Stimulated activated CD4-positive, alpha-beta T cell treated with anti-CD3 and anti-CD28 coated beads, Interleukin-15, amount 100 ng/mL, for 48 hours (primary cell): ENCODE measurements around the gene TCEAL6.
"Not testable (repeated sequence)": the region's sequence is repeated elsewhere in the genome, so short reads cannot be mapped to it uniquely, and the experiment has no call there.

Experiments
- DNase-seq, 2 donors: peaks; one replicate each; pipeline ENCODE4 v3.0.0-alpha.2; 2020; ENCODE audit warnings: low read depth in 2 of 2

TCEAL6 gene

DNA sequence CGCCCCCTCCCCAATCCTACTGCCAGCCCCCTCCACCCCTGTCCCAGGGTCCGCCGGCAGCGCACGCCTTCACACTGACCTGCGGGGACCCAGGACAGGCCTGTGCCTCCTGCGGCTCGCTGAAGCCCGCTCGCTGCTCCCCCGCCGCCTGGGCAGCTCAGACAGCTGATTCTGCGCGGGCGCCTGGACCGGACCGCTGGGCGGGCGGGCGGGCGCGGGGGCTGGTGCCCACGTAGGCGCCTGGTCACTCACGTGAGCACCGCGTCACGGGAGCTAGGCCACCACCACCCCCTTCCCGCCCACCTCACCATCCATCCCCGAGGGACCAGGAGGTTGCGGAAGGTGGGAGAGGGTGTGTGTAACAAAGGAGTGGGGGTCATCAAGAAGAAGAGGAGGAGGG, at the start of gene TCEAL6:
TSS of gene TCEAL6 (minus strand) at position 208 of the 400 bp plus-strand sequence.
- DNase-seq, result not testable (repeated sequence)

DNA sequence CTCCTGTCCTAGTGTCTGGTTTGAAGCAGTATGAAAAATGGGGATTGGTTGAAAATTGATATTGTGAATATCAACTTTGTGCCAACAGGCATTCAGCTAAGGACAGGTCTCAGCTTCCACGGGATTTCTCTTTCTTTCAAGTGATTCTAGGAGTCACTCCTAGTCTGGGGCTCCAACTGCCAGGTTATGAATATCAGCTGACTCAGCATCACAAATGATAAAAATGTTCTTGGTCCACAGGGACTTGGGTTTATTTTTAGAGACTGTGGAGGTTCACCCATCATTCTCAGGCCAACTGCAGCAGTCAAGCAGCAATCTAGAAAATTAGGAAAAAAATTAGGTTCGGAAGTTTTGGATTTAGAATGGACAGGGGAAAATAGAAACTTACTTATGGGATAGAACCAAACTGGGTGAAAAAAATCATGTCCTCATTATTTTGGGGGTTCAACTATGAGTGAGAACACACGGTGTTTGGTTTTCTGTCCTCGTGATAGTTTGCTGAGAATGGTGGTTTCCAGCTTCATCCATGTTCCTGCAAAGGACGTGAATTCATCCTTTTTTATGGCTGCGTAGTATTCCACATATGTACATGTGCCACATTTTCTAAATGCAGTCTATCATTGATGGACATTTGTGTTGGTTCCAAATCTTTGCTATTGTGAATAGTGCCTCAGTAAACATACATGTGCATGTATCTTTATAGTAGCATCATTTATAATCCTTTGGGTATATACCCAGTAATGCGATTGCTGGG, 43.9 kb upstream of the TCEAL6 start:
- DNase-seq, result no peak

DNA sequence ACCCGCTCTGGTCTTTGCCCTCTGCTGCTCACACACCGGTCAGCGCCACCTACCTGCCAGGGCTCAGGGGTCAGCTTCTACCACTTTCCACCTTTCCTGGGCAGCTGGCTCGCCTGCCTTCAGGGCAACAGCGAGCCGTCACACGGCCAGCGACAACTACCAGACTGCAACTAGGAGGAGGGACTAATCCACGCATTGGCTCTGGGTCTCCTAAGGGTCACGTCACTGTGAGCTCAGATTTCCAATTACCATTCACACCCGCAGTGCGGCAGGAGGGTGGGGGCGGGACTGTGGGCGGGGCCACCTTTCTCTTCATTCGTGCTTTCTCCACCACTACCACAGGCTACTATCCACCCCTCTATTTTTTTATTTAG, 13.5 kb upstream of the TCEAL6 start, which contains the start of gene BEX5:
TSS of gene BEX5 (minus strand) at position 172 of the 374 bp plus-strand sequence. CDS start 1,712 bp downstream, outside the sequence.
- peak in 1 of 2 donors; percentile 33 for DNase-seq

DNA sequence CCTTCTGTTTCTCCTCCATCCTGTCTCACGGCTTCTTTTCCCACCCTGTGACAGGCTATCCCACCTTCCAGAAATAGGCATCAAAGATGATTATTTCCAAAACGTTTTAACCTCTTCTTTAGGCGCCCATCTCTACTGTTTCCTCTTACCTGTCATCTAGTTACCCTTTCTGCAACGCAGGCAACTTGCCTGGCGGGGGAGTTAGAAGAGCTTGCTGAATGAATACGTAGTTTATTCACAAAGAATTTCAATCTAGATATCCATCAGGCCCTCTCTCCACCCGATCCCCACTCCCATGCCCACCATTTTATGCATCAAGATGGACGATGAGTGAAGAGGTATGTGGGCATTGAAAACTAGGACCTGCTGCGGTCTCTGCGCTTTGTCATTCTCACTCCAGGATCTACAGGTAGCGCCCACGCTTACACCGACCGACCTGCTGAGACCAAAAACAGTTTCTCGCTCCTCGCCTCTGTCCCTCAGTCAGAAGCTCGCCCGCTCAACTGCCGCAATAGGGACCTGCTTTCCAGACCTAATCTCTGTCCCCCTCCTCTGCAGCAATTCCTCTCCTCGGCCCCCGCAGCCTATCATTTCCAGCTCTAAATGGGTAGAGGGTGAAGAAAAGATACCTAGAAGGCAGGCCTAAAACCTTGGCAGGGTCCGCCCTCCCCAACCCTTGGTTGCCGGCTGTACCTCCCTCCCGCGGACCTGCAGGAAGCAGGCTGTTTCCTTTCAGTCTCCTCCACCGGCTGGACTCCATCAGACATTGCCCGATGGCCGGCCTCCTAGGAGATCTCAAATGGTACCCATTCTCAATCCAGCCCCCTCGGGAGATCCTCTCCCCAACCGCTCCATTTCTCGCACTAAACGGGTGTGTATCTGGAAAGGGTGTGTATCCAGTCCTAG, 12.9 kb upstream of the TCEAL6 start:
- DNase-seq, result no peak

DNA sequence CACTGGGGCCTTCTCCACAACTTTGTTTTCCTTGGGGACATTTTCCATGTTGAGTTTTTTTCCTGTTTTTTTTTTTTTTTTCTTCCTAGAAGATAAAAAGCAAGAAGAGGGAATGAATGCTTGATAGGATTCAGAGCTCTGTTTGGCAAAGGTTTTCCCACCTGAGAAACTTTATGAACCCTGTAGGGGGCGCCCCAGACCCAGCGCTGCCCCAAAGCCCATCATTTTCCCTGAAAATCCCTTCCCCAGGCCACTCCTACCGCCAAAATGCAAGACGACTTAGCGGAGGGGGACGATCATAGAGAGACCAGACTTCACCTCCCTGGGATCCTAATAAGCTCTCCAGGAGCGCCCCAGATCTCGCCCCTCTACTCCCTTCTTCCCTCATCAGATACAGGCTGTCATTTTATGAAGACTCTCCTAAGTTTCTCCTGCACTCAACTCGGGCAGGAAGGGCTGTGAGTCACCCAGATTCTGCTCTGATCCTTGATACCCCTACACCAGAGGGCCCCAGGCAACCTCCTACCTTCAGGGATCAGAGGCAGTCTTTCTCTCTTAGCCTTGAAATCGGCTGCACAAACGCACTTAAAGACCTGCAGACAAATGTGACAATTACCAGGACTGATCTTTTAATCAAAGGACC, 12.1 kb upstream of the TCEAL6 start:
- no peak for DNase-seq

DNA sequence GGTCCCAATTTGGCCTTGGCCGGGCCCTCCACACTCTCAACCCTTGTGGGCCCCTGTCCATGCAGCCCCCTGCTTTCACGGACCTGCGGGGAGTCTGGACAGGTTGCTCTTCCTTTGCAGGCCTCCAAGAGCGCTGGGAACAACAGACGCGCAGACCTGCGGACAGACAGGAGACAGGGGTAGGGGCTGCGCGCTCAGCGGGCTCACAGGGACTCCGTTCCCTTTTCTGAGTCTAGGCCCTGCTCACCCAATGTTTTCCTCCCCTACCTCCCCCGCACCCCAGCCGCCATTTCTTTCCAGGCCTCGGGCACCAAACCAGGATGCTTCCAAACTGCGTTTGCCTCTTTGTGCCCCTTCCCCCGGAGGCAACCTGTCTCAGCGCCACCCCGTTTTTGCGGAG, 650 bp downstream of the TCEAL6 start:
- DNase-seq, result not testable (repeated sequence)

DNA sequence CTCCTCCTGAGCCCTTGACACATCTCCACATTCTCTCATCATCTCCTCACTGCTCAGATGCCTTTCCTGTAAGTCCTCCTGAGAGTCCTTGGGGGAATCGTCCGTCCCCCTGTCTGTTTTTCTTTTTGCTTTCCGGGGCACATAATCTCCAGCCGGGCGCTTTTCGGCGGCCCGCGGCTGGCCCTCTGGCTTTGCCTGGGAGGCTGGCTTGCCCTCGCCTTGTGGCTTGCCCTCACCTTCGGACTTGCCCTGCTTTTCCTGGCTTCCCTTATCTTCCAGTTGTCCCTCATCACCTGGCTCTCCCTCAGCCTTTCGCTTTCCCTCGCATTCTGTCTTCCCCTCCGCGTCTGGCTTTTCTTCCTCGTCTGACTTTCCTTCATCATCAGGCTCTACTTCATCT, 1.4 kb downstream of the TCEAL6 start:
- DNase-seq, result not testable (repeated sequence)

DNA sequence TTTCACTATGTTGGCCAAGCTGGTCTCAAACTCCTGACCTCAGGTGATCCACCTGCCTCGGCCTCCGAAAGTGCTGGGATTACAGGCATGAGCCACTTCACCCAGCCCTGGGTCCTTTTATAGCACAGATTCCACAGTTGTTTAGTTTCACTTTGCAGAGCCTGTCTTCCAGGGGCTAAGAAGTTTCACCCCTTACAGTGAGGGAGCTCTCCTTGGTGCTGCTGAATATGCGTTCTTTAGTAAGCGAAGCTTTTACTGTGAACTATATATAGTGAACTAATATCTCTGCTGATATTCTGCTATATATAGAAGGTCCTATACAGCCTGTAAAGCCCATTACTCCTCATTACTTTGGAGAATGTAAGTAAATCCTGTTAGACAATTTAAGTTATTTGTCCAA, 4.2 kb downstream of the TCEAL6 start:
- no peak for DNase-seq

DNA sequence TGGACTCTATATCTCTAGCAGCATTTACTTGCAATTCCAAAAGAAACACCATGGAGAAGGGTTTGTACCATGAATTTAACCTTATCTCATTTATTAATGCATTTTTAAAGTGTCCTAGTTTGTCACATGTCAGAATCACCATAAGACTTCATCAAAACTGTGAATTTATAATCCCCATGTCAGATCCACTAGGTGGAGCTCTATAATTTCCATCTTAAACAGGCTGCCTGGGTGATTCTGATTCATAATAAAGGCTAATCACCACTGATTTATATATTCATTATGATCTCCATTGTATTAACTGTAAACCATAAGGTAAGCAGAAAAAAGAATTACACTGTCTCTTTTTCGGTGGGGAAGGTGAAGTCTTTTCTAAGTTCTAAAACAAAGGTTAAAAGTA, 12.8 kb downstream of the TCEAL6 start:
- DNase-seq, result no peak

DNA sequence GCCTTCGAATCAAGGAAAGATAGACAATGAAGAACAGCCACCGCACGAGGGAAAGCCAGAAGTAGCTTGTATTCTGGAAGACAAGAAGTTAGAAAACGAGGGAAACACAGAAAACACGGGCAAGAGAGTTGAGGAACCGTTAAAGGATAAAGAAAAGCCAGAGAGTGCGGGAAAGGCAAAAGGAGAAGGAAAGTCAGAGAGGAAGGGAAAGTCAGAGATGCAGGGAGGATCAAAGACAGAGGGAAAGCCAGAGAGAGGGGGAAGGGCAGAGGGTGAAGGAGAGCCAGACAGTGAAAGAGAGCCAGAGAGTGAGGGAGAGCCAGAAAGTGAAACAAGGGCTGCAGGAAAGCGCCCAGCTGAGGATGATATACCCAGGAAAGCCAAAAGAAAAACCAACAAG, 15.4 kb downstream of the TCEAL6 start:
- DNase-seq, result no peak

DNA sequence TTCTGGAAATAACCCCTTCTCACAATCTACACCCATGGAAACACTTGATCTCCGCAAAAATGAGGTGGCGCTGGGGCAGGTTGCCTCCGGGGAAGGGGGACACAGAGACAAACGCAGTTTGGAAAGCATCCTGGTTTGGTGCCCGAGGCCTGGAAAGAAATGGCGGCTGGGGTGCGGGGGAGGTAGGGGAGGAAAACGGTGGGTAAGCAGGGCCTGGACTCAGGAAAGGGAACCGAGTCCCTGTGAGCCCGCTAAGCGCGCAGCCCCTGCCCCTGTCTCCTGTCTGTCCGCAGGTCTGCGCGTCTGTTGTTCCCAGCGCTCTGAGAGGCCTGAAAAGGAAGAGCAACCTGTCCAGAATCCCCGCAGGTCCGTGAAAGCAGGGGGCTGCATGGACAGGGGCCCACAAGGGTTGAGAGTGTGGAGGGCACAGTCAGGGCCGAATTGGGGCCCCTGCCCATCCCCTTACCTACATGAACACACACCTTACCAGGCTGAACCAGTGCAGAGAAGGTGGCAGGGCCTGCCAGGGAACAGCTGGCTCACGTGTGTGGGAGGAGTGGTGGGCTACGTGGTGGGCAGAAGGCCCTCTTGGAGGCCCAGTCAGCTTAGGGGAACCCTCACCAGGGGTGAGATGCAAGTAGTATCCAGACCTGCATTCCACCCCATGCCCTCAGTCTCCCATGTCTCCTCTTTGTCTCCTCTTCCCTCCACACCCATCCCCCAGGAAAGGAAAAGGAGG, 16.0 kb downstream of the TCEAL6 start:
- not testable (repeated sequence) for DNase-seq

DNA sequence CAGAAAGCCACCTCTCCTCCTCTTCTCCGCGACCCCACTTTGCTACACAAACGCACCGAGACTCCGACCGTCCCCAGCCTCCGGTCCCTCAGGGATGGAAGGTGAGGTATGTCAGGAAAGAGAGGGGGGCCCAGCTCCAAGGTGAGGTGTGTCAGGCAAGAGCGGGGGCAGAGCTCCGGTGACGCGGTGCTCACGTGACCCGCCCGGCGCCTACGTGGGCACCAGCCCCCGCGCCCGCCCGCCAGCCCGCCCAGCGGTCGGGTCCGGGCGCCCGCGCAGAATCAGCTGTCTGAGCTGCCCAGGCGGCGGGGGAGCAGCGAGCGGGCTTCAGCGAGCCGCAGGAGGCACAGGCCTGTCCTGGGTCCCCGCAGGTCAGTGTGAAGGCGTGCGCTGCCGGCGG, 16.8 kb downstream of the TCEAL6 start, which contains the start of gene TCEAL2:
TSS of gene TCEAL2 (plus strand) at position 244 of the 400 bp plus-strand sequence. CDS start 1,152 bp downstream, outside the sequence.
- not testable (repeated sequence) for DNase-seq

DNA sequence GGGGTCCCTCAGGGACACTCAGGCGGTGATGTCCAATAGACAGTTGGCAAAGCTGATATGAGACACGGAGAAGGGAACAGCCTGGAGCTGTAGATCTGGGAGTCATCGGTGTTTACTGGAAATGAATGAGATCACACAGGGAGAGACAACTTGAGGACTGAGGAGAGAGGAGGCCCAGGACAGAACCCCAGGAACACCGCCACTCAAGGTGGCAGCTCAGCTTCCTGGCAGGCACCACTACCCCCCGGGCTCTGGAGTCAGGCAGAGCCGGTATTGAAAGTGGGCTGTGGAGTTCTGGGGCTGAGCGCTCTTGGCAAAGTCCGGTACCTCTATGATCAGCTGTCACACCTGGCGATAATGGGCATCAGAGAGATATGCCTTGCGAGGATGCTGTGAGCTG, 17.3 kb downstream of the TCEAL6 start:
- DNase-seq, result not testable (repeated sequence)

DNA sequence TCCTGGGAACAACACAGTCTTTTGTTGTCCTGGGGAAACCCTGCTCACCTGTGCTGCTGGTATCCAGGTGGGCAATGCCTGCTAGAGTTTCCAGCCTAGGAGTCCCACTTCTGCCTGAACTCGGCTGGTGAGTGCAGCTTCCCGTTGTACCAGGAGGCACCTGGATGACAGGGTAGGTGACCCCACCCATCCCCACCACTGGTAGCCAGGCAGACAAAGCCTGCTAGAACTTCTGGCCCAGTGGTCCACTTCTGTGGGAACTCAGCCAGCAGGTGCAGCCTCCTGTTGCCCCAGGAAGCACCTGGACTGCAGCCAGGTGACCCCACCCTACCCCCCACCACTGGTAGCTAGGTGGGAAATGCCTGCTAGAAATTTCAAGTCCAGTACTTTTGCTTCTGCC, 26.5 kb downstream of the TCEAL6 start:
- no peak for DNase-seq

DNA sequence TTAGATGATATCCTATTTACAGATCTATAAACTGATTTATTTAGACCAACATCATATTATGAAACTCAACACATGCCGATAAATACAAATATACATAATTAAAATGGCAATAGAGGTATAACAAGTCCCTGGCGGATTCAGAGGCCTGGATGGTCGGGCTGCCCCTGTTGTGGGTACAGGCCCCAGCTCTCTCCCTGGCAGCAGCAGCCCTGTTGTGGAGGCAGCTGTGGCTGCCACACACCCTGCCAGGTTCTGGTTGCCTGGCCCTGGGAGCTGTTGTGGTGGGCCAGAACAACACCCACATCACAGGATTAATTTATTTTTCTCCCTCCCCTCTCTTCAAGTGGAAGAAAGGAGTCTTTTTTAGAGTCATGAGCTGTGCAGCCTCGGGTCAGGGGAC, 28.9 kb downstream of the TCEAL6 start:
- no peak for DNase-seq
